HG02973 (cell line): ENCODE results near the gene GDPD2.

ENCODE experiments used
- ATAC-seq: cut with Tn5 transposase; IDR thresholded peaks from one replicate; pipeline ENCODE4 v1.9.1; 2021; ENCODE audit warnings: moderate library complexity; ENCODE audit not compliant: unreplicated experiment

GDPD2 gene

DNA sequence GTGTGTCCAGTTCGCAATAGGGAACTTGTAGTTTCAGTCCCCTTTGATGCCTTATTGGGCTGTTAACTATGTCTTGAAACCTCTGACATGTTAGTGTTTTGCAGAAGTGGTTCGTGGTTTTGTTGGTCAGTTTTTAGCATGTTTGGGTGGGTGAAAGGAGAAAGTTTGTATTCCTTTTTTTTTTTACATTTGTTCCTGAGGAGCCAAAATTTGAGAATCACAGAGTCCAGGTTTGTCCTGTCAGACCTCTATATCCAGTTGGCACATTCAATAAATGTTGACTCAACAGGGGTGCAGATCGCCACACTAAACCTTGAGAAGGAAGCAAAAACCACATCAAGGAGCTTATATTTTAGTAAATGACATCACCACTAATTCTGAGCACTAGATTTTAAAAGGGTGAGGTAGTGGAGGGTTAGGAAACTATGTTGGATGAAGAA lies 47.8 kb downstream of the GDPD2 start:
- no peak for ATAC-seq

DNA sequence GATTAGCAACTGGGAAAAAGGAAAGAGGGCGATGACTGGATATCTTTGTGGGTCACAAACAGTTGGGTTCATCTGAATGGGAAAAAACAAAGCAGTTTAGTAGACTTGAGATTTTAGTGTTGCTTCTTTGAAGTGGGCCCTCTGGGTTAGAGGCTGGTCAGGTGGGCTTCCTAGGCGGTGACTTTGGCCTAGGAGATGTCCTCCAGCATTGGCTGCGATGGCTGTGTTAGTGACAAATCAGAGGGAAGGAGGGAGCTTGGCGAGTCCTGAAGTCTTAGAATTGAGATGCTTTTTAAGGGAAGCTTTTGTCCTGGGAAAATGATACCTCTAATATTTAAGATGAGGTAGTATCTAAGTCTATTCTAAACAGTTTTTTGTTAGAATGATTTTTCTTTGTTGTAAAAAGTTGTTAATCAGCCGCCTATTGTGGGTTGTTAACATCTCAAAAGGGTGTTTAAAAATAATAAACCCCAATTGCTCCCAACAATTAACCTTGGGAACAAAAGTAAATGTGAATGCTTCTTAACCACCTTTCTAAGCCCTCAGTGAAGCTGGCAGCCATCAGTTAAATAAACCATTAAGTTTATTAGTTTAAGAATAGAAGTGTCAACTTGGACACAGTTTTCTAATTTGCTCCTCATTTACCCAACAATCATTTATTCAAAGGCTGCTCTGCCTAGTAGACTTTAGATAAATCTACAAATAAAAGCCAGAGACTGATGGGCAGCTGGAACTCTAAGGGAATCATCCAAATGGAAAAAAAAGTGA lies 53.2 kb downstream of the GDPD2 start:
- ATAC-seq: no peak

DNA sequence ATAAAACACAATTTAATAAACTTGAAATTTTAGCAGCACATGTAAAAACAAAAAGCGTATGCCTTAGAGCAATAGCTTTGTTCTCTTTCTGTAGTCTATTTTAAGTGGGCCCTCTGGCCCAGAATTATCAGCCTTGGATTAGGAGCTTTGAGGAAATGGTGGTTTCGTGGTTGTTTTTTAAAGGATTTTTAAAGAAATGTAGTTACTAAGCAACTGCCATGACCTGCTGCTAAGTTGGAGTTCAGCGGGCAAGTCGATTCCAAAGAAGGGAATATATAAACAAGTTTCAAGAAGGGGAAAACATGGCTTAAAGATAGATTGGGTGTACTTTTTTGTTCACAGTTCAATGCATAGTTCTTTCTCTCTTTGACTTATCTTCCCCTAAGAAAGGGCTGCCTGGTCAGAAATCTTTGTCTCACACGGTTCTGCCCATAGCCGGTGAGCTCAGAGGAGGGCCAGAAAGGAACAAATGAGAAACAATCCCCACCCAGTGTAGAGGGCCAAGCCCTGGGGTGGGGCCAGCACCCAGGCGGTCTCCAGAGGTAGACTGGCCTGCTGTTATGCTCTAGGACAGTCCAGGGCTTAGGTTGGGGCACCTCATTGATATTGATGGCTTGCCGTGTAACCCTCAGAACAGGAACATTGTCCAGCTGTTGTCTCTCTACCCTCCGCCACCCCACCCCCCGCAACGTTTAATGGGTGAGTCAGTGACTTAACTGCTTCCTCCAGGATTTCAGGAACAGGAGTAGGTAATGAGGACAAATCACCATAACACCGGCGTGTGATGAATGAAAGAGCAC lies 54.0 kb downstream of the GDPD2 start:
- no peak for ATAC-seq

- no peak for ATAC-seq
Measured at GRCh38 chrX:70477734-70478075, 54.6 kb downstream of the GDPD2 start.

DNA sequence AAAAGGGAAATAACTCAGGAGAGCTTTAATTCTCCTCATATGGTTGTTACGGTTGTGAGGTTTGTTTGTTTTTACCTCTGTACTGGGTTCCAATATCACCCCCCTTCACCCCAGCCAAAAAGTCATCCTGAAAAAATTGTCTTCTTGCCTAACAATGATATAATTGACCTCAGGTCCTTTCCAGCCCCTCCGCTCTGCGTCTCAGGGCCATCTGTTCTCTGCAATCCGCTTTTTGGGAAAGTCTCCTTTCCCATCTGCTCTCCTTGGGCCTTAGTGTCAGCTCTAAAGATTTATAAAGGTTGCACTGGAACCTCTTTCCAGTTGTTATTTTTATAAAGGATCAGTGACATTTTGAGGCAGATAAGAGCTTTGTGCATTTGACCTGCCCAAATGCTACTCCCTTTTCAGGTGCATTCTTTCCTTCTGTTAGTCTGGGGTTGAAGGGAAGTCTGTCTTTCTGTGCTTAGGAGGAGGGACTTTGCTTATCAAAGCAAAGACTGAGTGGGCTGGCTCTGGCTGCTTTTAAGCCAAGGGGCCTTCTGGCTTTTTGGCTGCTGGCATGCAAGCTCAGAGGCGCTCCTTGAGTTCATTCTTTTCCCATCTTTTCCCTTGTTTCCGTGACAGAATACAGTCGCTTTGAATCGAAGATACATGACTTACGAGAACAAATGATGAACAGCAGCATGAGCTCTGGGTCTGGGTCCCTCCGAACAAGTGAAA lies 55.6 kb downstream of the GDPD2 start:
- ATAC-seq: no peak

DNA sequence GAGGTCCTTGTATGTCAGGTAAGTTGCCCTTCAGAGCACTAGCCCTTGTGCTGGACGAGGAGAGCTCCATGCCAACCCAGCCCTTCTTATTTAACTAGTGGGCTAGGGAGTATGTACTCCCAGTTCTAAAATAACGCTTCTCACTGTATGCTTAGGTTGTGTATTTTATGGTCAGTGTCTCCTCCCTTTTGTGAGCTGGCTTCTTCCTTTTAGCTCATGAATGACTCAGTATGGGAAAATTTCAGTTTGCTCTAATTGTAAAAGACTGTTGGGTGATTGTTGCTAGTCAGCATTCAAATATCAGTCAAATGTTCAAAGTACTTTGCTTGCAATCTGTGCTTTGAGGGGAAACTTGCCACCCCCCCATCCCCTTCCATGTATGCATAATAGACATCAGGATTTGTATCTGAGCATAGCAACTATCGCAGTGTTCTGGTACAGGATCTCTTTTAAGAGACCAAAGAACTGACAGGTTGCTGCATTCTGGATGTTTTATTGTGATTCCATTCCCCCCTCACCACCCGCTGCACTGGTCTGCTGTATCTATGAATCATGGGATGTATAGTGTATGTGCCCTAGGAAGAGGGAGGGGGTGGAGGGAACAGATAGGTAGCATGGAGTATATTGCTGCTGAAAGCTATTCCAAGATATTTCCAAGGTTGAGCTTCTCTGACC lies 56.3 kb downstream of the GDPD2 start:
- ATAC-seq: no peak

DNA sequence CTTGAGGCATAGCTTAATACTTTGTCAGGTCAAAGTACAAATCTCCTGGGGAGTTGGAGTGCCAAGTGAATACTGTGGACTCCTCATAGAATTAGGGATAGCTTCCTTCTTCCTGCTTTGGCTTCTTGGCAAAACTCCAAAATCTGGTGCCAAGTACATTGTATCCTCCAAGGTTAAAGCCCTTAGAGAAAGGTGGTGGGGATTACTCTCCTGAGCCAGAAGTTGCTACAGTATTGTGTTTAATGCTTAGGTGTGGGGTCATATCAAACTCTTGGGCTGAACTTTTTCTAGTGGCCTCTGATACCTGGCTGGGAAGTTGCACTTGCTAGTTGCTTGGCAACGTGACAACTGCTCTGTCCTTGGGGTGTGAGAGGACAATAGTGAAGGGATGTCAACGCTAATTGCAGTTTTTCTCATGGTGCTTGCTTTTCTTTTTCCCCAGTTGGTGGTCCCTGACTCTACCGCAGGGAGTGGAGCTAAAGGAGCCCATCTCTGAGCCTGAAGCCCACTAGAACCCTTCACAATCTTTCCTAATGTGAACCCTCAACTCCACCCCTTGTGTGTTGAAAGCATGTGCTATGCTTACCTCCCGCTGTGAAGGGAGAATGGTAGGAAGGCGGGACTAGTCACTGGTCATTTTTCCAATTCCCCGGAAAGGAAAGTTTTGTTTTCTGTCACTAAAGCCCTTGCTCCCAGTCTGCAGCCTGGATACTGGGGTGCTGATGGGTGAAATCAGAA lies 57.0 kb downstream of the GDPD2 start:
- no peak for ATAC-seq

DNA sequence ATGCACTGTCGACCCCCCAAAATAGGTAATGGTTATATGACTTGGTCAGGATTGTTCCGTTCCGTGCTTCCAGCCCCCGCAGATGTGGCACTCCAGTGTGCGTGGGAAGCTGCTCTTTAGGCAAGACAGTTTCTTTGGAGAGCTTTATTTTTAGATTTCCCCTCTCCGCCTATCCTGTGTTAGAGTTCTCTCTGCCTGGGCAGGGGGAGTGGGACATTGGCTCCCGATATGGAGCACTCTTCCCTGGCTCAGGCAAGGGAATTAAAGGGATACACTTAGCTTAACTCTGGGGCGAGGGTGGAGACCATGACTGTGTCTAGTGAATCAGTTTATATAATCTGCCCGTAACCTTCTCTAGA lies 57.5 kb downstream of the GDPD2 start:
- no peak for ATAC-seq

DNA sequence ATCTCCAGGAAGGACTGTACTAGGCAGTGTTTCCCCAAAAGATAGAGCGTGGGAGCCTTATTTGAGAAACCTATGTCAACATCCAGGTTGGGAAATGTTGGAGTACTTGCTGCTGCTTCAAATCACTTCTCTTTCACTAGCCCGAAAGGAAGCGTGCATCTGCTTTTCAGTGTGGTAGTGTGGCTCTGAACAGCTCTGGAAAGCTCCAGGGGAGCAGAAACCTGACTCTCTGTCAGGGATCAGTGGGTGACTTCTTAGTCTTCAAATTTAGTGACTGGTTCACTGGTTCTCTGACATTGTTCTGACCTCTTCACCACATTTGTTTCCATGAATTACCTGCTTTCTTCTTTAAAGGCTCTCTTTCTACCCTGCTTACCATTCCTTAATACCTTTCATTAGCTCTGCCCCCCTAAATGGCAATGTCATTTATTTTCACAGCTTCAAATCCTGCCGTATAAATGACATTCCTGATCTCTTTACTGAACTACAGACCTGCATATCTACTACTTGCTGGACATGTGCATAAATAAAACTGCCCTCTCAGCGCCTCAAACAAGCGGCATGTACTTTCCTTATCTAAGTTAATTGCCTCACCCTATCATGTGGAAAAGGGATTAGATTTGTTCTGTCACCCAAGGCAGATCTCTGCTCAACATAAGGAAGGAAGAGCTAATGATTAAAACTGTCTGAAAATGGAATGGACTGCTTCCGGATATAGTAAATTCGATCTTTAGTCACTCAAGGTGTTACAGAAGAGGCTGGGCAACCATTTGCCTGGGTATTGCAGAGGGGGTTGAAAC lies 58.6 kb downstream of the GDPD2 start:
- ATAC-seq: no peak

GRCh38 chrX:70482300-70482699 lies 59.2 kb downstream of the GDPD2 start:
- ATAC-seq: no peak
